ENCODE data around the gene CLDN2.
A peak's percentile ranks its signal among the peaks of the same experiment; 100 is the strongest.
"Not testable (repeated sequence)": the region's sequence is repeated elsewhere in the genome, so short reads cannot be mapped to it uniquely, and the experiment has no call there.

Gene CLDN2

DNA sequence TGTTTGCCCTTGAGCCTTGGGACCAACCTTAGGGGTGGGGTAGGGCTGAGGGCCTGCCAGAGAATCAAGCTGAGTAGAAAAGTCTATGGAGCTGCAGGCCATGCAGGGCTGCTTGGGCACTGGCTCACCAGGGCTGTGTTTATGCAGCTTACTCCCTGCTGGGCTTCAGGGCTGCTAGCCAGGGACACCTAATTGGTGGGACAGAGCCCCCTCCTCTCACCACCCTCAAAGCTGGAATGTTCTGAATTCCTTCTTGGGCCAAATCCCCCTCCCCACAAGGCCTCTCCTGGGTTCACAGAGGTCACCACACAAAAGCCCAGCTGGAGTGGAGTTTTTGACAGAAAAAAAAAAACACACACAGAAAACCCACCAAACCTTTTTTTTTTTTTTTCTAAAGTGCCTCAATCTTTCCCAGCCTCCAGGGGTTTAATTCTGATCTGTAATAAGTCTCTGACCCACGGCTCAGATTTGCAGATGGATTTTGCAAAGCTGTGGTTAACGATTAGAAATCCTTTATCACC is at the start of gene CLDN2:
Gene CLDN2 (plus strand): TSS at position 471 of the 521 bp plus-strand sequence. CDS start 7,827 bp downstream, outside the sequence.
- DNase-seq = no peak

DNA sequence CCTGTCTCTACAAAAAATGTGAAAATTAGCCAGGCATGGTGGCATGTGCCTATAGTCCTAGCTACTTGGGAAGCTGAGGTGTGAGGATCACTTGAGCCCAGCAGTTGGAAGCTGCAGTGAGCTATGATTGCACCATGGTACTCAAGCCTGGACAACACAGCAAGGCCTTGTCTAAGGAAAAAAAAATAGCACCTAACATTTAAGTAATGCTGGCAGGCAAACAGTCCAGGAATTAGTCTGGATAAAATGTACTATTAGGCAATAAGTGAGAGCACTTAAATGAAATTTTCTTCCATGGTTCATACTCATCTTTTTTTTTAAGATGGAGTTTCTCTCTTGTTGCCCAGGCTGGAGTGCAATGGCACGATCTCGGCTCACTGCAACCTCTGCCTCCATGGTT is 47.4 kb upstream of the CLDN2 start:
- DNase-seq = not testable (repeated sequence)

DNA sequence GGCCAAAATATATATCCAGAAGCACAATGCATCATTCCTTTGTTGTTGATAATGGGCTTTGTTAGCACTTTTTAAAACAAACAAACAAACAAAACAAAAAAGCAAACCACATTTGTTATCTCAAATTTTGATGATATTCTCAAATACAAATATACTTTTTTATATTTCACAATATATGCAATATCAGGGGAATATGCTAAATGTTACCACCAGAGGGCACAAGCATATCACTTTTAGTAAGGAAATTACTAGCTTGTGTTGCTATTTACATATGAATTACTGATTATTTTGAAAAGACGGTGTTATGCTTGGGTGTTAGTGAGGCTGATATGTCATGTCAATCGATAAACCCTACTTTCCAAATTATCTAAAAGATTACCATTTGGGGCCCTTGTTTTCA is 46.1 kb upstream of the CLDN2 start:
- DNase-seq = no peak

DNA sequence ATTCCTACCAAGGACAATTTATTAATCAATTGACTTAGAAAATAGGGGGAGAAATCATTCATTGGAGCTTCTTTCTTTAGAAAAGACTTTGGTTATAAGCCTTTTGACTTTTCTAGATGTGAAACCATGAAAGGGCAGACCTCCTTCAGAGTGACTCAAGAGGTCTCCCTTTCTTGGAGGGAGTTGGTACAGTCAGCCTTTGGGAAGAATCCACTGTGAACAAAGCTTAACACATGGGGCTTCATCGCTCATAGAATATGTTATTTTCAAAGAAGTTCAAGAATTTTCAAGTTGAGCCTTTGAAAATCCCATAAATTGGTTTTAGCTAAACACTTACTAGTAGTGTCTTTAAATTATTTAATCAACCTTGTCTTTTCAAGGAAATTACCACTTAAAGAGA is 45.1 kb upstream of the CLDN2 start:
- DNase-seq = no peak

DNA sequence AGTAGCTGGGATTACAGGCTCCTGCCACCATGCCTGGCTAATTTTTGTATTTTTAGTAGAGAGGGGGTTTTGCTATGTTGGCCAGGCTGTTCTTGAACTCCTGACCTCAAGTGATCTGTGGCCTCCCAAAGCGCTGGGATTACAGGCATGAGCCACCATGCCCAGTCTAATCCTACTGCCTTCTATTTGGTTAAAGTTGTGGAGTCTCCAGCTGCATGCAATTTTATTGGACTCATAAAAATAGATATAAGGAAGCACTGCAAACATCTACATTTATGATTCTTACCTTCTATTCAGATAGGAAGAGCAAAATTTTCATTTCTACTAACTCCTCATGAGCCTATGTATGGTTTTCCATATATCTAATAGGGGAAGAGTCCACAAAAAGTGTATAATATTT is 30.7 kb upstream of the CLDN2 start:
- DNase-seq = no peak

GRCh38 chrX:106891762-106892460 is 28.3 kb upstream of the CLDN2 start:
- no peak for DNase-seq

DNA sequence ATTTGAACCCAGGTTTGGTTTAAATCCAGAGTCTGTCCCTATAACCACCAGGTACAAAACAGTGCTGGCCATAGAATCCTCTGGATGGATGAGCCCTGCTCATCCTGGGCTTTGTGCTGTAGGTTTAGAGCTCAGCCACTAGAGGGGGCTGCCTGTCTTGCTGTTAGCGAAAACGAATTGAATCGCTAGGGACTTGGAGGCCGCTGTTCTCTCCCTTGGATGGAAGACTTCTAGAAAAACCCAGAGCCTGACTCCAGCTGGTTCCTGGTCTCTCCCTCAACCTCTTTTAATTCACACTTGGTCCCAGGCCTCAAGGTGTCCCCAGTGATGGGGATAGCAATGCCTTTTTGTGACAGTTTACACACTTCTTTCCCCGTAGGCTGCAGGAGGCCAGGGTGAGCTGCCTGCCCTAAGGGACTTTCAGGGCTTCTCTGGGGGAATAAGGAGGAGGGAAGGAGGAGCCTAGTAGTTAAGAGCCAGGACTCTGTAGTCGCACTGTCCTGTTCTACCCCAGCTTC is 25.8 kb upstream of the CLDN2 start:
- peak; percentile 10 for DNase-seq

GRCh38 chrX:106894978-106895452 is 25.2 kb upstream of the CLDN2 start:
- no peak for DNase-seq

- no peak for DNase-seq
Observed at GRCh38 chrX:106897259-106897658, 22.9 kb upstream of the CLDN2 start.

GRCh38 chrX:106898462-106898861 is 21.7 kb upstream of the CLDN2 start:
- DNase-seq = no peak

GRCh38 chrX:106899276-106899675 is 20.9 kb upstream of the CLDN2 start:
- no peak for DNase-seq

DNA sequence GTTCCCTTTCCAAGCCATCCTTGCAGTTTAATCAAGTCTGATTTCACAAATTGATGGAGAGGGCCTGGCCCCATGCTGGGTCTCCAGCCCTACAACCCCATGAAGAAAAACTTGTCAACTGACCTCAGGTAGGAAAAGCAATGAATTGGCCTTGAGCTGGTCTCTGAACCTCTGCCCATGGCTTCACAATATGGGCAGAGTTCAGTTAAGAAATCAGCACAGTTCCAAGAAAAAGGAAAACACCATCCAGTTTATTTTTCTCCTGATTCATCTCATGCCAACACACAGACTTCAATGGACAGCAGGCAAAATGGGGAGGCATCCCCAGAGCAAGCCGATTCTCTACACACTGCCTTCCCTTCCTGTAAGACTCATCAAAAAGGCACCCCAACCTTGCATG is 20.4 kb upstream of the CLDN2 start:
- DNase-seq = no peak

- no peak for DNase-seq
Observed at GRCh38 chrX:106901341-106901740, 18.9 kb upstream of the CLDN2 start.

DNA sequence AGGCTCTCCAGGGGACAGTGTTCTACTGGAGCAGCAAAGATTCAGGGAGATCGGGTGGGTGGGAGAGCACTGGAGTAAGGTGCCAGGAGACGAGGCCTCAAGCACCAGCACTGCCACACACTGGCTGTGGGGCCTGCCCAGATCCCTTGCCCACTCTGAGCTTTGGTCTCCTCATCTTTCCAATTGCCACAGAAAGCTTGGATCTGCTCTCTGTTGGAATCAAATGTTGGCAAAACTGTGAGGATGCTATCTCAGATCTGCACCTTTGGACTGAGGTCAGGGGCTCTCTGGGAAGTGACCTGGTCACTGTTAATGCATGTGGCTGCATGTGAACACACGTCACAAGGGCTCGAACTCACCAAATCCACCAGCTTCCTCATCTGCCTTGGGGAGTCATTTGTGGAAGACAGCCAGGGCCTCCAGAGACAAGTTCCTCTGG is 18.4 kb upstream of the CLDN2 start:
- no peak for DNase-seq

DNA sequence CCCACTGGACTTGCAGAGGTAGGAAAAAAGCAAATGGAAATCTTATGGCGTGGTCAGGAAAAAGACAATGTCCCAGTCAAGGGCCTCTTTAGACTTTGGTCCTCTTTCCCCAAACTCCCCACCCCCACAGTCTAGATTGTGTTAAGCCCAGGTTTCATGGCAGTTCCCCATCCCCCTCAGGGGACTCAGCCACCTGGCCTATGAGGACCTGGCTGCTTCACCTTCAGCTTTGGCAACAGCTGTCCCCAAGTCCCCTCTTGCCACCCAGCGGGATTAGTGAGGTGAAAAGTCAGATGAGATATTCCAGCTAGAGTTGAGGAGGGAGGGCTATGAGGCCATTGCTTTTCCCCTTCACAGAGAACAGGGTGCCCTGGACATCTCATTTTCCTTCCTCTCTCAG is 17.5 kb upstream of the CLDN2 start:
- no peak for DNase-seq

DNA sequence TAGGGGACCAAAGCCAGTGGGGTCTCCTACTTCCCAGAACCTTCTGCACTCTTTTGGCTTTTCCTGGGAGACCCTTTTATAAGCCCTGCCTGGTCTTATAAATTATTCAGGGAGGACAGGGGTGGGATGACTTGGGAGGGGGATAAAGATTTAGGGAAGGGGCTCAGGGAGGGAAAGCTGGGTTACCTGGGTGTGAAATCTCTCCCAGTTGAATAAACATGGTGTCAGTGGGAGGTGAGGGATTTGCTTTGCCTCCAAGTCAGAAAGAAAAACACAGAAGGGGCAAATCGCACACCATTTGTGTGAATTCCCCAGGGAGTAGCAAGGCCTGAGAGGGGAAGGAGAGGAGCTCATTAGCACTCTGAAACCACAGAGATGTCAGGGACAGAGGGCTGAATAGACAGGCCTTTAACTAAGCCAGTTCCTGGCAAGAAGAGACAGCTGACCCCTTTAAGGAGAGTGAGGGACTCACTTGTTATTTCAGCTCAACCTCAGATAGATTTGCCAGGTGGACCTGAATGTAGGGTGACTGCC is 16.8 kb upstream of the CLDN2 start, which contains the start of gene RIPPLY1:
Gene RIPPLY1 (minus strand): TSS at position 51 of the 534 bp plus-strand sequence. CDS start 54 bp downstream, outside the sequence.
- DNase-seq = no peak

GRCh38 chrX:106903856-106904528 is 16.2 kb upstream of the CLDN2 start:
- no peak for DNase-seq

DNA sequence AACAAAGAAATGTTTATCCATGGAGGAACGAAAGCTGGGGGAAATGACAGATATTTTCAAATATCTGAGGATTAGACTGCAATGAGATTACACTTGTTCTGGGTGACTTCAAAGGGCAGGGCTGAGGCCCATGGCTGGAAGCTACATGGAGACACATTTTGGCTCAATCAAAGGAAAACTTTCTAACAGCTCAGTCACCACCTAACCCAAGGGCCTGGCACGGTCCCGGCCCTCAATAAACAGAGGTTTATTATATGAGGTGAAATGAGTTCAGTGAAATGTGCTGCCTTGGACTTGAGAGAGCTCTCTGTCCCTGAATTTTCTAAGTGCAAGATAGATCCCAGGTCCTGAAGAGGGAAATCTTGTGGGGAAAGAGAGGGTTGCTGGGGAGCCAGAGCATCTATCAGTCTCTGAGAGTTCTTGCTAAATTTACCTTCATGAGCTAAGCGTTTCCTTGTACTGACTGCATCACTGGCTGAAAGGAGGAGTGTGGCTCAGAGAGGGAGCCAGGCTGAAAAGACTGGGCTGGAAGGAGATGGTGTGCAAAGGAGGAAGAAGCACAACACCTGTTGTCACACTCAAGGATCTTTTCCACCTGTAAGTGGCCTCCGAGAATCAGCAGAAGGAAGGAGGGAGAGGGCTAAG is 15.0 kb upstream of the CLDN2 start:
- no peak for DNase-seq

- DNase-seq = no peak
Observed at GRCh38 chrX:106906361-106906760, 13.8 kb upstream of the CLDN2 start.

- no peak for DNase-seq
Observed at GRCh38 chrX:106912864-106913263, 7.3 kb upstream of the CLDN2 start.

DNA sequence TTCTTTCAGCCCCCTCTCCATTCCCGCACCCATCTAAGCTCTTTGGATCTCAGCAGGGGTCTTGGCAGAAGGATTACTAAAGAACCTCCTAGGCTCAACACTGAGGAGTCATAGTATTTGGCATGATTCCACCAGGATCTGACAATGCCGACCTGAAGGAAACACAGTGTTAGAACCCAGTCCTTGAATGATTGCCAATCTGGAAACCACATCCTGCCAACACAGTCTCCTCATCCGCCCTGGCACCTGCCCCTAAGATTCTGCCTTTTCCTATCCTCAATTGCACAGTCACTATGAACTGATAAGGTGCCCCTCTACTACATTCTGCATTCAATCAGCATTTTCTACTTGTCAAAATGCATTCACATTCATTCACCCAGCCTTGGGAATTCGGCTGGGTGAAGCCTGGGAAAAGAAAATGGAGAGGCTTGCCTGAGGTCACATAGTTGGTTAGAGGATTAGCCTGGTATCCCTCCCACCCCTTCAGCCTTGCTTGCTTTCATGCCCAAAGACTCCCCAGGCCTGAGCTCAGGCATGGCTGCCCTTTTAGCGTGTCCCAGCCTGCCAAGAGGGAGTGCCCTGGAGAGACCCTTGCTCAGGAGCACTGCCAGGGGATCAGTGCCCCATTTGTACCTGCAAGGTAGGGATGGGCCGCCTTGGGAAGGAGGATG is 2.2 kb upstream of the CLDN2 start:
- DNase-seq = no peak

DNA sequence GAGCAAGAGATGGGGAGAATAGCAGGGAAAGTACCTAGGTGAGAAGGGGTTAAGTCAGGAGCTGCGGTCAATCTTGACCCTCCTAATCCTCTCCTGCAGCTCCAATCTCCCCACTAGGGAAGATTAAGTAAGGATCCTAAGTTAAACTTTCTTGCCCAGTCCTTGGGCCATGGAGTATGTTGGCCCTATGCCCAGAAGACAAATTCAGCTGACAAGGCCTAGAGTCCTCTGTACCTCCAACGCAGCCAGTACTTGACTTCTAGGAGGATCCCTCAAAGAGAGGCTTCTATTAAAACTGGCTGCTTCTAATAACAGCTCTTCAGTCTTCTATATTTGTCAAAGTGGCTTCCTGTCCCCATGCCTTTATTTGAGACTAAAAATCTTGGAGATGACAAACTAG is 1.4 kb downstream of the CLDN2 start:
- no peak for DNase-seq

- no peak for DNase-seq
Observed at GRCh38 chrX:106927023-106927422, 6.8 kb downstream of the CLDN2 start.
